HCT116 (cell line): ENCODE measurements around the gene ZNF652. TPM values are rescaled to one million over a fixed set of nuclear protein-coding genes. Genes with fewer than 3 reads are reported as not detected.

ENCODE experiments used
- ATAC-seq: fragments of 200-7000 bp; cut with Tn5 transposase; 2 replicates; pipeline ENCODE4 v1.9.1; 2020; ENCODE audit warnings: mild to moderate bottlenecking, moderate library complexity
- BruUV-seq: library from RNA; stranded (reverse); fragments of 400-500 nt; replicated peaks from 2 replicates; lab custom pipeline; 2021; lab: Mats Ljungman, UMichigan
- CTCF ChIA-PET: fragments of 300-600 bp; sonication (Branson Sonifier 250); formaldehyde crosslinking; loops from one replicate; lab custom pipeline; 2021; ENCODE audit warnings: antibody characterized with exemption; lab: Charles Lee
- POLR2A ChIA-PET: fragments of 300-600, 350-600 bp; sonication (Branson Sonifier 250); formaldehyde crosslinking; loops from one replicate; lab custom pipeline; 2021; ENCODE audit warnings: antibody characterized with exemption; lab: Charles Lee
- RAD21 ChIA-PET, 2 experiments: fragments of 300-600 bp; sonication (Branson Sonifier 250); formaldehyde crosslinking; loops; one replicate each; lab custom pipeline; 2023; ENCODE audit warnings: low total read pairs in 2 of 2; ENCODE audit not compliant: uncharacterized antibody in 2 of 2, unreplicated experiment in 2 of 2, low non-redundant PET in 1 of 2; lab: Charles Lee
- DNase-seq: peaks from one replicate; pipeline ENCODE4 v3.0.0-alpha.2; 2010; ENCODE audit warnings: low read depth, low spot score
- H2AFZ ChIP-seq: fragments of 200-600 bp; shearing (Covaris generic), sonication (generic); 2 replicates; pipeline ENCODE4 v1.6.1; 2017; ENCODE audit warnings: low read depth, mixed run types, mixed read lengths, antibody characterized with exemption, low read length; ENCODE audit not compliant: poor library complexity, severe bottlenecking
- H3K27ac ChIP-seq: 2 replicates; pipeline ENCODE4 v1.5.1; 2012; ENCODE audit warnings: low read depth, low read length
- H3K27me3 ChIP-seq: fragments of 200-600 bp; sonication (generic); 2 replicates; pipeline ENCODE4 v1.6.1; 2016; ENCODE audit warnings: mixed run types, low read length, mixed read lengths; ENCODE audit not compliant: insufficient read depth
- H3K36me3 ChIP-seq, 2 experiments: fragments of 200-500 bp in 1 of 2; fragments of 200-600 bp in 1 of 2; sonication (Bioruptor generic) in 1 of 2; sonication (generic) in 1 of 2; 2 replicates each; pipeline versions ENCODE4 v1.5.1 to v1.6.1; 2014 to 2016; ENCODE audit warnings: low read length in 2 of 2, inconsistent platforms in 1 of 2, mixed read lengths in 1 of 2, mixed run types in 1 of 2; ENCODE audit not compliant: insufficient read depth in 2 of 2, control insufficient read depth in 1 of 2
- H3K4me1 ChIP-seq, 2 experiments: fragments of 200-600 bp in 1 of 2; sonication (generic) in 1 of 2; 2 replicates each; pipeline versions ENCODE4 v1.5.1 to v1.6.1; 2012 to 2017; ENCODE audit warnings: low read length in 2 of 2, inconsistent platforms in 1 of 2, mild to moderate bottlenecking in 1 of 2, mixed read lengths in 1 of 2, mixed run types in 1 of 2, moderate library complexity in 1 of 2; ENCODE audit not compliant: insufficient read depth in 2 of 2, control insufficient read depth in 1 of 2
- H3K4me2 ChIP-seq: fragments of 200-600 bp; sonication (generic); 2 replicates; pipeline ENCODE4 v1.6.1; 2017; ENCODE audit warnings: mixed run types, low read length, mixed read lengths
- H3K4me3 ChIP-seq, 2 experiments: fragments of 200-600 bp in 1 of 2; sonication (generic) in 1 of 2; replicated peaks in 1 of 2; 2 replicates each; pipeline ENCODE4 v1.5.1; 2011 to 2016; ENCODE audit warnings: low read length in 2 of 2, control low read depth in 1 of 2, low read depth in 1 of 2, mild to moderate bottlenecking in 1 of 2, mixed read lengths in 1 of 2, mixed run types in 1 of 2
- H3K79me2 ChIP-seq: fragments of 200-600 bp; sonication (generic); 2 replicates; pipeline ENCODE4 v1.6.1; 2017; ENCODE audit warnings: mild to moderate bottlenecking, mixed run types, low read length, moderate library complexity, mixed read lengths; ENCODE audit not compliant: insufficient read depth
- H3K9ac ChIP-seq: fragments of 200-600 bp; sonication (generic); 2 replicates; pipeline ENCODE4 v1.6.1; 2016; ENCODE audit warnings: low read length, mixed read lengths
- H3K9me2 ChIP-seq: fragments of 200-600 bp; sonication (generic), shearing (Covaris generic); 2 replicates; pipeline ENCODE4 v1.6.1; 2017; ENCODE audit warnings: mixed run types, mild to moderate bottlenecking, moderate library complexity; ENCODE audit not compliant: insufficient read depth
- H3K9me3 ChIP-seq, 2 experiments: fragments of 200-500 bp in 1 of 2; fragments of 200-600 bp in 1 of 2; sonication (Bioruptor generic) in 1 of 2; sonication (generic) in 1 of 2; 2 replicates each; pipeline ENCODE4 v1.6.1; 2014 to 2017; ENCODE audit warnings: low read length in 2 of 2, mixed read lengths in 2 of 2, inconsistent platforms in 1 of 2, low read depth in 1 of 2, mild to moderate bottlenecking in 1 of 2, mixed run types in 1 of 2, moderate library complexity in 1 of 2; ENCODE audit not compliant: control insufficient read depth in 1 of 2, insufficient read depth in 1 of 2
- H4K20me1 ChIP-seq: fragments of 200-600 bp; sonication (generic), shearing (Covaris generic); 2 replicates; pipeline ENCODE4 v1.6.1; 2017; ENCODE audit warnings: mixed run types, mild to moderate bottlenecking, moderate library complexity; ENCODE audit not compliant: insufficient read depth
- CBX3 ChIP-seq: IDR thresholded peaks from 2 replicates; pipeline ENCODE4 v1.6.1; 2012; ENCODE audit warnings: low read depth
- CTCF ChIP-seq, 3 experiments: fragments of 200-600 bp in 1 of 3; sonication (generic) in 1 of 3; IDR thresholded peaks in 2 of 3; conservative IDR thresholded peaks in 1 of 3; 2 replicates each; pipeline ENCODE4 v1.5.1; 2012 to 2017; ENCODE audit warnings: low read depth in 2 of 3, low read length in 2 of 3, antibody characterized with exemption in 1 of 3, borderline replicate concordance in 1 of 3, control low read depth in 1 of 3, mild to moderate bottlenecking in 1 of 3, mixed read lengths in 1 of 3, mixed run types in 1 of 3, moderate library complexity in 1 of 3; ENCODE audit not compliant: insufficient read depth in 1 of 3
- ELF1 ChIP-seq: IDR thresholded peaks from 2 replicates; pipeline ENCODE4 v1.6.1; 2012; ENCODE audit warnings: low read depth, borderline replicate concordance
- EZH2 ChIP-seq: fragments of 200-600 bp; sonication (generic); IDR thresholded peaks from 2 replicates; pipeline ENCODE4 v1.6.1; 2017; ENCODE audit warnings: antibody characterized with exemption, mixed run types
- EZH2phosphoT487 ChIP-seq: fragments of 200-600 bp; IDR thresholded peaks from 2 replicates; pipeline ENCODE4 v1.6.1; 2018; ENCODE audit warnings: antibody characterized with exemption, borderline replicate concordance
- FOSL1 ChIP-seq: IDR thresholded peaks from 2 replicates; pipeline ENCODE4 v1.6.1; 2012; ENCODE audit warnings: low read depth
- JUND ChIP-seq: IDR thresholded peaks from 2 replicates; pipeline ENCODE4 v1.6.1; 2012
- POLR2A ChIP-seq: IDR thresholded peaks from 2 replicates; pipeline ENCODE4 v1.7.0; 2011; ENCODE audit warnings: borderline replicate concordance; ENCODE audit not compliant: insufficient read depth, insufficient read length; ENCODE audit errors: extremely low read depth
- POLR2AphosphoS5 ChIP-seq: IDR thresholded peaks from 2 replicates; pipeline ENCODE4 v1.6.1; 2011; ENCODE audit warnings: mild to moderate bottlenecking, low read depth, low read length, moderate library complexity
- RAD21 ChIP-seq: IDR thresholded peaks from 2 replicates; pipeline ENCODE4 v1.6.1; 2012; ENCODE audit warnings: low read depth, mild to moderate bottlenecking
- SIN3A ChIP-seq: IDR thresholded peaks from 2 replicates; pipeline ENCODE4 v1.6.1; 2012; ENCODE audit warnings: low read depth
- SP1 ChIP-seq: IDR thresholded peaks from 2 replicates; pipeline ENCODE4 v1.6.1; 2012; ENCODE audit warnings: low read depth
- SRF ChIP-seq: IDR thresholded peaks from 2 replicates; pipeline ENCODE4 v1.6.1; 2012; ENCODE audit warnings: low read depth
- TCF7L2 ChIP-seq: IDR thresholded peaks from 2 replicates; pipeline ENCODE4 v1.7.0; 2011; ENCODE audit warnings: borderline replicate concordance, inconsistent platforms; ENCODE audit not compliant: insufficient read depth, insufficient read length; ENCODE audit errors: extremely low read depth
- ZBTB33 ChIP-seq: IDR thresholded peaks from 2 replicates; pipeline ENCODE4 v1.6.1; 2011; ENCODE audit warnings: mild to moderate bottlenecking, low read length, moderate library complexity; ENCODE audit not compliant: insufficient replicate concordance; ENCODE audit errors: extremely low read depth
- ZNF274 ChIP-seq: fragments of 200-500 bp; sonication (Bioruptor generic); IDR thresholded peaks from 2 replicates; pipeline ENCODE4 v1.6.1; 2014; ENCODE audit warnings: mild to moderate bottlenecking, low read depth, low read length, inconsistent platforms
- intact Hi-C: fragments of 100-400 bp; cut with micrococcal nuclease; formaldehyde crosslinking; loops from 2 replicates; pipeline ENCODE4 v1.10.0; 2022
- total RNA-seq: library from RNA; stranded (reverse); gene quantifications from one replicate; pipeline ENCODE4 v1.2.1, GENCODE V29; 2021; ENCODE audit not compliant: unreplicated experiment

Gene ZNF652
- total RNA-seq, 1 experiment from 2014 or later = 27.8 TPM

GRCh38 chr17:49333804-49334203, 28.2 kb downstream of the ZNF652 start:
- POLR2A ChIA-PET = no interaction called here
- H3K4me1 ChIP-seq = no peaks in the 10 kb centered on the region
- RAD21 ChIA-PET = no interaction called here
- no peak overlapping the region for H3K9ac ChIP-seq
- H3K27me3 ChIP-seq = no peaks in the 10 kb centered on the region
- no peak overlapping the region for H3K4me3 ChIP-seq
- H3K4me2 ChIP-seq = no peak overlapping the region
- no peaks in the 10 kb centered on the region for H3K9me3 ChIP-seq
- H3K9me2 ChIP-seq = no peaks in the 10 kb centered on the region
- no peaks in the 10 kb centered on the region for H4K20me1 ChIP-seq
- DNase-seq = no peak
- intact Hi-C loops = no loop called here
- H3K79me2 ChIP-seq = peaks cover 50% of the 10 kb centered on the region
- H3K36me3 ChIP-seq = no peaks in the 10 kb centered on the region
- TF ChIP-seq ELF1 = no peak
- no peak for TF ChIP-seq JUND
- no peak for TF ChIP-seq TCF7L2
- TF ChIP-seq SP1 = no peak
- TF ChIP-seq ZBTB33 = no peak
- TF ChIP-seq CTCF (IDR thresholded peaks at IDR 0.05 in 2 of 3, conservative IDR thresholded peaks at IDR 0.05 in 1 of 3; ENCODE audit: borderline replicate concordance in 1 of 3, insufficient read depth in 1 of 3, low read depth in 2 of 3, low read length in 2 of 3) = no peak
- no peak for TF ChIP-seq RAD21
- TF ChIP-seq EZH2phosphoT487 = no peak
- no peak for TF ChIP-seq EZH2
- no peak for TF ChIP-seq SIN3A
- no peak for TF ChIP-seq POLR2A
- TF ChIP-seq SRF = no peak
- no peak for TF ChIP-seq ZNF274
- no peak for TF ChIP-seq CBX3
- TF ChIP-seq FOSL1 = no peak
- no peak for TF ChIP-seq POLR2AphosphoS5
- ATAC-seq = no peak
- CTCF ChIA-PET = no interaction called here
- H2AFZ ChIP-seq = no peak overlapping the region
- BruUV-seq = no TSS peak
- H3K27ac ChIP-seq = no peak overlapping the region
